Measurements from ENCODE around the gene CEP70.
"Not testable (repeated sequence)": the region's sequence is repeated elsewhere in the genome, so short reads cannot be mapped to it uniquely, and the experiment has no call there.

Gene CEP70

DNA sequence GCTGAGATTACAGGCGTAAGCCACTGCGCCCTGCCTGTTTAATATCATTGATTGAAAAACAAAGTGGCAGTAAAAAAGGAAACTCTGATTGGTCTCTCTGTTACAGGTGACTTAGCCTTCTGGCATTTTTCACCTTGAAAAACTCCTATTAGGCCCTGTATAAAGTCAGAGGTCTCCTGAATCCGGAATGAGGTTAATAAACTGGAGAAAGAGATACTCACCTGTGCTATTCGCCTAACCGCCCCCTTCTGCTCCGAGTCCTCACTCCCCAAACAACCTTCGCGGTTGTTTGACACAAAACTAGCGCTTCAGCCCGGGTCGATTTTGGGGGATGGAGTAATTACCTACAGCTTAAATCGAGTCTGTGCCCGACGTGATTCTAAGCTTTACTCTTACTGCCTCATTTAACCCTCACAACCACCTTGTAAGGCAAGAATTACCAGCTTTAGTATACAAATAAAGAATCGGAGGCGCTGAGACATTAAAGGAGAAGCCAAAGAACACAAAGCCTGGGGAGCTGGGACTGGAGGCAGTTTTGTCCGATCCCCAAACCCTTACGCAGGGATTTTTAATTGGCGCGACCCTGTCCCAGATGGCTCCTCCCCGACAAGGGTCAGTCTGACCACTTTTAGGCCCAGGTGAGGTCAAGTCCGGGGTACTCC lies 441 bp downstream of the CEP70 start:
- DNase-seq (ENCODE audit: low spot score), result no peak

DNA sequence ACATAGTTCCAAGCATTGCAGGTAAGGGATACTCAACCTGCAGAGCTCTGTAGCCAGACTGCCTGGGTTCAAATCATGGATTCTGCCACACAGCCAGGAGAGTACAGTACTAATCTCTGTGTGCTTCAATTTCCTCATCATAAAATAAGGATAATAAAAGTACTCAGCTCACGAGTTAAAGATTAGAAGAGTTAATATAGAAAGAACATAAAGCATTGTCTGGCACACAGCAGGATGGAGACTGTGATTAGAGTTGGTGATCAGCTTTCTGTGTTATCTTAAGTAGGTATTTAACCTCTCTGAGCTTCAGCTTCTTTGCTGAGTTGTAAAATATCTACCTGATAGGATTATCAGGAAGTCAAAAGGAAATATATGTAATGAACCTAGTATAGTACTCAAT lies 2.7 kb downstream of the CEP70 start:
- DNase-seq (ENCODE audit: low spot score), result no peak

DNA sequence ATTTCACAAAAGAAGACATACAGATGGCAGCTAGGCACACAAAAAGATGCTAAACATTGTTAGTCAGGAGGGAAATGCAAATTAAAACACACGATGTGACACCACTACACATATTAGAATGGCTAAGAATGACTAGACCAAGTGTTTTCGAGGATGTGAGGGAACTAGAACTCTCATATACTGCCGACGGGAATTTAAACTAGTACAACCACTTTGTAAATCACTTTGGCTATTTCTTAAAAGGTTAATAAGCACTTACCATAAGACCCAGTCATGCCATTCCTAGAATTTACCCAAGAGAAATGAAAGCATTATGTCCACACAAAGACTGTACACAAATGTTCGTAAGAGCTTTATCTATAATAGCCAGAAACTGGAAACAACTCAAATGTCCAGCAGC lies 5.6 kb downstream of the CEP70 start:
- DNase-seq (ENCODE audit: low spot score), result no peak

DNA sequence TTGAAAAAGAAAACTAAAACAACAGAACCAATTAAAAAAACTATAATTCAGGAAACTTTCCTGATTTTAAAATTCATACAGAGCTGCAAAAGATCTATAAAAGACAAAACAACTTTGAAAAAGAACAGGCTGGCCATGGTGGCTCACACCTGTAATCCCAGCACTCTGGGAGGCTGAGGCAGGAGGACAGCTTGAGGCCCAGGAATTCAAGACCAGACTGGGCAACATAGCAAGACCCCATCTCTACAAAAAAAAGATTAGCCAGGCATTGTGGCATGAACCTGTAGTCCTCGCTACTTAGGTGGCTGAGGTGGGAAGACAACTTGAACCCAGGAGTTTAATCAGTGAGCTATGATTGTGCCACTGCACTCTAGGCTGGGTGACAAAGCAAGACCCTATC lies 6.7 kb downstream of the CEP70 start:
- no peak for DNase-seq (ENCODE audit: low spot score)

DNA sequence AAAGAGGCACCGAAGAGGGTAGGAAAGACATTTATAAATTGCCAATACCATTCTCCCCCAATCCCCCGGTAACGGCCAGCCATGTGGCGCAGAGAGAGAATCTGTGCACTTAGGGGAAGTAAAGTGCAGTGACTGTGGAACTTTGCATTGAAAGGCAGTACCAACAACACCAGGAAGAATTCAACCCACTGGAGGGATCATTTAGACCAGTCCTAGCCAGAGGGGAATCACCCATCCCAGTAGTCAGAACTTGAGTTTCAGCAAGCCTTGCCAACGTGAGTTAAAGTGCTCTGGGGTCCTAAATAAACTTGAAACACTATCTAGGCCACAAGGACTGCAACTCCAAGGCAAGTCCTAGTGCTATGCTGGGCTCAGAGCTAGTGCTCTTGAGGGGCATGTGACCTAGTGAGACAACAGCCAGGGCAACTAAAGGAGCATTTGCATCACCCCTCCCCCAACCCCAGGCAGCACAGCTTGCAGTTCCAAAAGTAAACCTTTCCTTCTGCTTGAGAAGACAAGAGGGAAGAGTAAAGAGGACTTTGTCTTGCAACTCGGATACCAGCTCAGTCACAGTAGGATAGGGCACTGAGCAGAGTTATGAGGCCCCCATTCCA lies 15.0 kb downstream of the CEP70 start:
- no peak for DNase-seq (ENCODE audit: low spot score)

DNA sequence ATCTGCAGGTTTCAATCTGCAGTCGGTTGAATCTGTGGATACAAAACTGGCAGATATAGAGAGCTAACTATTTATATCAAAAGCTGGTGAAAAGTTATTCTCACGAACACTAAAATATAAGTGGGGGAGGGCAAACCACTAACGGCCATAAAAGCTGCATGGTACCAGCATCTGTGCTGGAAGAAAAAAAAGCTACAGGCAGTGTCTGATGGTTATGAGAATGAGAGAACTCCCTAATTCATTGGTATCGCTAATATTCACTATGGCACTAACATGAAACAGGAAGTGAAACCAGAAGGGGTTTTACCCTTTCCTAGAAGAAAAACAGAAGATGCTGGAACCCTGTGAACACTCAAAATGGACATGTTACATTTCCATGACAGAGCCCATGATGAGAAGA lies 15.9 kb downstream of the CEP70 start:
- DNase-seq (ENCODE audit: low spot score), result no peak

DNA sequence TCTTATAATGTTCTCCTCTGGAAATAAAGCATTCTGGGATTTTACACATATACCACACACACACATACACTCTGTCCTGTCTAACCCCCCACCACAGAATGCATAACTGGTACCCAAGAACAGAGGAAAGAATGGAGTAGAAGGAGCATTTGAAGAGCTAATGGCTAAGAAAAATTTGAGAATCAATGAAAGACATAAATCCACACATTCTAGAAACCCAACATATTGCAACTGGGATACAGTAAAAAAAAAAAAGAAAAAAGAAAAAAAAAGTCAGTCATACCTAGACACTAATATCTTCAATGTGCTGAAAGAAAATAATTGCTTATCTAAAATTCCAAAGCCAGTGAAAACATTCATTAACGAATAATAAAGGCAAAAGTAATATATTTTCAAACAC lies 20.9 kb downstream of the CEP70 start:
- DNase-seq (ENCODE audit: low spot score), result no peak

DNA sequence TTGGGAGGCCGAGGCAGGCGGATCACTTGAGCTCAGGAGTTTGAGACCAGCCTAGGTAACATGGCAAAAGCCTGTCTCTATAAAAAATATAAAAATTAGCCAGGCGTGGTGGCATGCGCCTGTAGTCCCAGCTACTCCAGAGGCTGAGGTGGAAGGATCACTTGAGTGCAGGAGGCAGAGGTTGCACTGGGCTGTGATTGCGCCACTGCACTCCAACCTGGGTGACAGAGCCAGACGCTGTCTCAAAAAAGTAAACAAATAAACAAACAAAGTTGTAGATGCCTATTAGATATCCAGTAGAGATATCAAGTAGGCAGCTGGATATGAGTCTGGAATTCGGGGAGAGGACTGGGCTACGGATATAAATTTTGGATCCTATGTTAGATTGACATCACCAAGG lies 24.4 kb downstream of the CEP70 start:
- DNase-seq (ENCODE audit: low spot score), result not testable (repeated sequence)

DNA sequence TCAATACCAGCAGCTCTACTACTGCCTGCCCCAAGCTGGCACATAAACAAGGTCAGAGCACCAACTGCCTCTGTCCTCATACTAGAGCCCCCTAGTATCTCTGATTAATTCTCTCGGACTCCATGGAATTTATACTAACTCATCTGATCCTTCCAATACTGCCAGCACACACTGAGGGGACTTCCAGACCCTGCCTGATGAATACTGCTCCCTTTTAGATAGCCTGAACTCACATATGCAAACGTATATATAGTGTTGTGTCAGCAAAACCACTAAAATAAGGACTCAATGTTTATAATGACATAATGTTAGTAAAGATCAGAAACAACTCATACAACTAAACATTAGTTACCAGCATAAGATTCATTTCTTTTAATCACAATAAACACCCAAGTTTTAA lies 25.0 kb downstream of the CEP70 start:
- no peak for DNase-seq (ENCODE audit: low spot score)

DNA sequence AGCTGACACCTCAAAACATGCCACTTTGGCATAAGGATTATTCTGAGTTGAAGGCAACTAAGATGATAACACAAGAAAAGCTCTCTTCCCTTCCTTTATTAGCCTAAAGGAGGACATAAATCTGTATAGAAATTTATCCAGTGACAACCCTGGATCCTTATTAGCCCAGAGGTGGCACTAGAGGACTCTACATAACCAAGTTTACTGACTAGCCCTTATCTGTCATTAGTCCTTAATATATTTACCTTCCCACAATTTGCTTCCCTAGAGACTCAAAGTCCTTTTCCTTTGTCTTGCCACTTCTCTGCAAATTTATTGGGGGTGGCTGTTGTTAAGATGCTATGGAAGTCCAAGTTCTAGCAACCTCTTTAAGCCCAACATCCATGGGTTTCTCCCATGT lies 26.7 kb downstream of the CEP70 start:
- no peak for DNase-seq (ENCODE audit: low spot score)

DNA sequence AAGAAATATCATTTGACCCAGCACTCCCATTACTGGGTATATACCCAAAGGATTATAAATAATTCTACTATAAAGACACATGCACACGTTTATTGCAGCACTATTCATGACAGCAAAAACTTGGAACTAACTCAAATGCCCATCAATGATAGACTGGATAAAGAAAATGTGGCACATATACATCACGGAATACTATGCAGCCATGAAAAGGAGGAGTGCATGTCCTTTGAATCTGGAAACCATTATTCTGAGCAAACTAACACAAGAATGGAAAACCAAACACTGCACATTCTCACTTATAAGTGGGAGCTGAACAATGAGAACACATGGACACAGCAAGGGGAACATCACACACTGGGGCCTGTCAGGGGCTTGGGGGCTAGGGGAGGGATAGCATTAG lies 27.8 kb downstream of the CEP70 start:
- not testable (repeated sequence) for DNase-seq (ENCODE audit: low spot score)

DNA sequence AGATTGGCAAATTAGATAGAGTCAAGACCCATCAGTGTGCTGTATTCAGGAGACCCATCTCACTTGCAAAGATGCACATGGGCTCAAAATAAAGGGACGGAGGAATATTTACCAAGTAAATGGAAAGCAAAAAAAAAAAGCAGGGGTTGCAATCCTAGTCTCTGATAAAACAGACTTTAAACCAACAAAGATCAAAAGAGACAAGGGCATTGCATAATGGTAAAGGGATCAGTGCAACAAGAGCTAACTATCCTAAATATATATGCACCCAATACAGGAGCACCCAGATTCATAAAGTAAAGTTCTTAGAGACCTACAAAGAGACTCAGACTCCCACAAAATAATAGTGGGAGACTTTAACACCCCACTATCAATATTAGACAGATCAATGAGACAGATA lies 31.2 kb downstream of the CEP70 start:
- DNase-seq (ENCODE audit: low spot score), result not testable (repeated sequence)

DNA sequence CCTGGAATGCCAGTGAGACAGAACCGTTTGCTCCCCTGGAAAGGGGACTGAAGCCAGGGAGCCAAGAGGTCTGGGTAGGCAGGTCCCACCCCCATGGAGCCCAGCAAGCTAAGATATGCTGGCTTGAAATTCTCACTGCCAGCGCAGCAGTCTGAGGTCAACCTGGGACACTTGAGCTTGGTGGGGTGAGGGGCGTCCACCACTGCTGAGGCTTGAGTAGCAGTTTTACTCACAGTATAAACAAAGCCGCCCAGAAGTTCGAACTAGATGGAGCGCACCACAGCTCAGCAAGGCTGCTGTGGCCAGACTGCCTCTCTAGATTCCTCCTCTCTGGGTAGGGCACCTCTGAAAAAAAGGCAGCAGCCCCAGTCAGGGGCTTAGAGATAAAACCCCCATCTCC lies 33.6 kb downstream of the CEP70 start:
- no peak for DNase-seq (ENCODE audit: low spot score)

DNA sequence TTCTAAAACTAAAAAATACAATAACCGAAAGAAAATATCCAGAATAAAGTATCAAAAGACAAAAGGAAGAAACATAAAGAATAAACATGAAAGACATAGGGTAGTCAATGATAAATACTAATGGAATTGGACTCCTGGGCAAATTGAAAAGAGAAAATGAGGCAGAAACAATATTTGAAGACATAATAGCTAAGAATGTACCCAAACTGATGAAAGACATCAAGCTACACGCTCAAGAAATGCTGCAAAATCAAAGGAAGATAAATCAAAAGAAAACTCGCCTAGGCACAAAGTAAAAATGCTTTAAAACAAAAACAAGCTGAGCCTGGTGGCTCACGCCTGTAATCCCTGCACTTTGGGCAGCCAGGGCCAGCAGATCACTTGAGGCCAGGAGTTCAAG lies 34.9 kb downstream of the CEP70 start:
- no peak for DNase-seq (ENCODE audit: low spot score)

DNA sequence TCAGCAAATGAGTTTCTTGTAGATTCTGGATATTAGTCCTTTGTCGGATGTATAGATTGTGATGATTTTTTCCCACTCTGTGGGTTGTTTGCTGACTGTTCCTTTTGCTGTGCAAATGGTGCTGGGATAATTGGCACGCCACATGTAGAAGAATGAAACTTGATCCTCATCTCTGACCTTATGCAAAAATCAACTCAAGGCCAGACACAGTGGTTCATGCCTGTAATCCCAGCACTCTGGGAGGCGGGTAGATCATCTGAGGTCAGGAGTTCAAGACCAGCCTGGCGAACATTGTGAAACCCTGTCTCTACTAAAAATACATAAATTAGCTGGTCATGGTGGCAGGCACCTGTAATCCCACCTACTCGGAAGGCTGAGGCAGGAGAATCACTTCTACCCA lies 39.3 kb downstream of the CEP70 start:
- not testable (repeated sequence) for DNase-seq (ENCODE audit: low spot score)

DNA sequence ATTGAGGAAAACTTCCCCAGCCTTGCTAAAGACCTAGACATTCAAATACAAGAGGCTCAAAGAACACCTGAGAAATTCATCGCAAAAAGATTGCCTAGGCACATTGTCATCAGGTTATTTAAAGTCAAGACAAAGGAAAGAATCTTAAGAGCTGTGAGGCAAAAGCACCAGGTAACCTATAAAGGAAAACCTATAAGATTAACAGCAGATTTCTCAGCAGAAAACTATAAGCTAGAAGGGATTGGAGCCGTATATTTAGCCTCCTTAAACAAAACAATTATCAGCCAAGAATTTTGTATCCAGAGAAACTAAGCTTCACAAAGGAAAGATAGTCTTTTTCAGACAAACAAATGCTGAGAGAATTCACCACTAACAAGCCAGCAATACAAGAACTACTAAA lies 43.1 kb downstream of the CEP70 start:
- not testable (repeated sequence) for DNase-seq (ENCODE audit: low spot score)

DNA sequence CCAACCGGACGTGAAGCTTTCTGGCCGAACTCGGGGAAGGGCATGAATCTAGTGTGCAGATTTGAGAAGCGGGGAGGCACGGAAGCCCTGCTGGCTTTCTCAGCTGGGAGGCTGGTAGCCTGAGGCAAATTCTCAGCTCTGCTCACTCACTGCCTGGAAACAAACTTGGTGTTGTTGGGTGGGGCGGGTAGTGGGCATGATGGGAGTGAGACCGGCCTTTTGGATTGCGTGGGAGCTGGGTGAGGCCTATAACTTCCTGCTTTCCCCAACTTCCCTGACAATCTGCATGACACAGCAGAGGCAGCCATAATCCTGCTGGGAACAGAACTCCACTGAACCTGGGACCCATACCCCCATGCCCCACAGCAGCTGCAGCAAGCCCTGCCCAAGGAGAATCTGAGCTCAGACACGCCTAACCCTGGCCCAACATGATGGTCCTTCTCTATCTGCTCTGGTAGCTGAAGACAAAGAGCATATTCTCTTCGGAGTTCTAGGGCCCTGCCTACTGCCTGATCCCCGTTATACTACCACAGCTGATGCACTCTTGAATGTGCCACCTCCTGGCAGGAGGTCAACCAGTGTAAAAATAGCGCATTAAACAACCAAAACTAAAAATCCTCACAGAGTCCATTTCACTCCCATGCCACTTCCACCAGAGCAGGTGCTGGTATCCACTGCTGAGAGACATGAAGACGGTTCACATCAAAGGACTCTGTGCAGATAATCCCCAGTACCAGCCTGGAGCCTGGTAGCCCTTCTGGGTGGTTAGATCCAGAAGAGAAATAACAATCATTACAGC lies 44.7 kb downstream of the CEP70 start:
- no peak for DNase-seq (ENCODE audit: low spot score)

DNA sequence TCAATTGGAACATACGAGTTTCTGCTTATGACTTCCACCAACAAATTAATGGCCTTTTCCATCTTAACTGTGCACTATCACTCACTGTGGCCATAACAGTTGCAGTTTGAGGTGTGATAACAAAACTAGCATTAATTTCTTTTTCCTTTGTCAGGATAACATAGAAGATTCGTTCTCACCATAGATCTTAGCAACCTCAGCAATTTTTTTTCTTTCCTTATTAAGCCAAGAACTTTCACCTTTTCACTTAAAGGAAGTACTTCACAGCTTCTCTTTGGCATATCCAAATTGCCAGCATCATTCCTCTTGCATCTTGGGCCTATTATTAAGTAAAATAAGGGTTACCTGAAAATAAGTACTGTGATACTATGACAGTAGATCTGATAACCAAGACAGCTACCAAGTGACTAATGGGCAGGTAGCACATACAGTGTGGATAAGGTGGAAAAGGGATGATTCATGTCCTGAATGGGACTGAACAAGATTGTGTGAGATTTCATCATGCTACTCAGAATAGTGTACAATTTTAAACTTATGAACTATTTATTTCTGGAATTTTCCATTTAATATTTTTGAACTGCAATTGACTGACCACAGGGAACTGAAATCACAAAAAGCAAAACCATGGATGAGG lies 46.6 kb downstream of the CEP70 start:
- DNase-seq (ENCODE audit: low spot score), result no peak

DNA sequence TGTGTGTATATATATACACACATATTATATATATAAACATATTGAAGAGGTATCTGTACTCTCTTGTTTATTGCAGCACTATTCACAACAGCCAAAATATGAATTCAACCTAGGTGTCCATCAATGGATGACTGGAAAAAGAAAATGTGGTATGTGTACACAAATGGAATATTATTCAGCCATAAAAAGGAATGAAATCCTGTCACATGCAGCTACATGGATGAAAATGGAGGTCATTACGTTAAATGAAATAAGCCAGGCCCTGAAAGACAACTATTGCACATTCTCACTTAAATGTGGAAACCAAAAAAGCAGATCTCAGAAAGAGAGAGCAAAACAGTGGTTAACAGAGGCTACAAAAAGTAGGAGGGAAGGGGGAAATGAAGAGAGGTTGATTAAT lies 49.5 kb downstream of the CEP70 start:
- DNase-seq (ENCODE audit: low spot score), result no peak

DNA sequence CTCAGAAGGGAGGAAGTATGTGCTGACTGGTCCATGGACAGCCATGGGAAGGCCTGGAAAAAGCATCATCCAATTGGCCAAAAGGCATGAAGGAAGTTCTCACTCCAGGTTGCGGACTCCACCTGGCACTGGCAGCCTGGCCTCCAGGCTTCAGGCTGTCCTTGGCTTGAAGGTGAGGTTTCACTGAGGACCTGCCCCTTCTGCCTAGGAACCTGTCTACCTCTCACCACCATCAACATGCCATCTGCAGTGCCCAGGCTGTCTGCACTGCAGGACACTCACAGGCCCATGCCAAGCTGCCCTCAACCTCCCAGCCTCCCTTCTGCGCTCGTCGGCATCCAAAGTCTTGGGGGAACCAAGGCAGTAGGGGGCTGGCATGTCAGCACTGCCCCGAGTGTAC lies 51.1 kb downstream of the CEP70 start:
- DNase-seq (ENCODE audit: low spot score), result no peak

DNA sequence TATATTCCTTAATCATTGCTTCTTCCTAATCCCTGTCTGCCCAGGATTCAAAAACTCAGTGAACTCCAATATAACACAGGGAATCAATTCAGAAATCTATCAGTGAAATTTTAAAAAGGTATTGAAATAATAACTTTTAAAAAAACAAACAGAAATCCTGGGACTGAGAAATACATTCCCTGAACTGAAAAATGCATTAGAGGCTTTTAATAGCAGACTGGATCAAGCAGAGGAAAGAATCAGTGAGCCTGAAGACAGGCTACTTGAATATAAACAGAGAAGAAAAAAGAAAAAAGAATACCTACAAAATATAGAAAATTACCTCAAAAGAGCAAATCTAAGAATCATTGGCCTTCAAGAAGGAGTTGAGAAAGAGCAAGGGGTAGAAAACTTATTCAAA lies 54.7 kb downstream of the CEP70 start:
- DNase-seq (ENCODE audit: low spot score), result no peak

DNA sequence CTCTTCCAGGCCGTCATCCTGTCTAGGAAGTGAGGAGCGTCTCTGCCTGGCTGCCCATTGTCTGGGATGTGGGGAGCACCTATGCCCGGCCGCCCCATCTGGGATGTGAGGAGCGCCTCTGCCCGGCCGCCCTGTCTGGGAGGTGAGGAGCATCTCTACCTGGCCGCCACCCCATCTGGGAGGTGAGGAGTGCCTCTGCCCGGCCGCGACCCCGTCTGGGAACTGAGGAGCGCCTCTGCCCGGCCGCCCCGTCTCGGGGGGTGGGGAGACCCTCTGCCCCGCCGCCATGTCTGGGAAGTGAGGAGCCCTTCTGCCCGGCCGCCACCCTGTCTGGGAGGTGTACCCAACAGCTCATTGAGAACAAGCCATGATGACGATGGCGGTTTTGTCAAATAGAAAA lies 72.6 kb downstream of the CEP70 start:
- DNase-seq (ENCODE audit: low spot score), result not testable (repeated sequence)

Measured in CD4-positive, alpha-beta T cell treated with Interleukin-6 at 100 ng/mL for 8 hours (primary cell).